ENCODE results near the gene CFAP410.
"Not testable (repeated sequence)": the region's sequence is repeated elsewhere in the genome, so short reads cannot be mapped to it uniquely, and the experiment has no call there.

The CFAP410 gene

GRCh38 chr21:44305691-44306090 lies 33.5 kb downstream of the CFAP410 start:
- DNase-seq (ENCODE audit: low read depth): no peak
- TF ChIP-seq MAX (IDR thresholded peaks at IDR 0.05; ENCODE audit: low read depth, low read length): no peak
- TF ChIP-seq CTCF (IDR thresholded peaks at IDR 0.05; ENCODE audit: low read depth, low read length): no peak
- TF ChIP-seq POLR2A (IDR thresholded peaks at IDR 0.05; ENCODE audit: extremely low read depth, insufficient read length): no peak
- no peak for TF ChIP-seq MYC (IDR thresholded peaks at IDR 0.05; ENCODE audit: low read depth, low read length)
- H3K4me3 ChIP-seq (ENCODE audit: low read depth, low read length): no peak overlapping the region

GRCh38 chr21:44304877-44305293 lies 34.3 kb downstream of the CFAP410 start:
- no peak overlapping the region for H3K4me3 ChIP-seq (ENCODE audit: low read depth, low read length)
- TF ChIP-seq MYC (IDR thresholded peaks at IDR 0.05; ENCODE audit: low read depth, low read length) (no peak), CTCF (IDR thresholded peaks at IDR 0.05; ENCODE audit: low read depth, low read length) (peak; percentile 55)
- DNase-seq (ENCODE audit: low read depth): peak; percentile 61

- no peak overlapping the region for H3K4me3 ChIP-seq (ENCODE audit: low read depth, low read length)
- TF ChIP-seq CTCF (IDR thresholded peaks at IDR 0.05; ENCODE audit: low read depth, low read length) (no peak), MAX (IDR thresholded peaks at IDR 0.05; ENCODE audit: low read depth, low read length) (no peak), POLR2A (IDR thresholded peaks at IDR 0.05; ENCODE audit: extremely low read depth, insufficient read length) (no peak), MYC (IDR thresholded peaks at IDR 0.05; ENCODE audit: low read depth, low read length) (no peak)
- no peak for DNase-seq (ENCODE audit: low read depth)
Measured at GRCh38 chr21:44304011-44304616, 35.1 kb downstream of the CFAP410 start.

GRCh38 chr21:44303490-44303981 lies 35.7 kb downstream of the CFAP410 start:
- TF ChIP-seq MYC (IDR thresholded peaks at IDR 0.05; ENCODE audit: low read depth, low read length): no peak
- no peak for TF ChIP-seq MAX (IDR thresholded peaks at IDR 0.05; ENCODE audit: low read depth, low read length)
- TF ChIP-seq CTCF (IDR thresholded peaks at IDR 0.05; ENCODE audit: low read depth, low read length): no peak
- TF ChIP-seq POLR2A (IDR thresholded peaks at IDR 0.05; ENCODE audit: extremely low read depth, insufficient read length): no peak
- DNase-seq (ENCODE audit: low read depth): no peak
- no peak overlapping the region for H3K4me3 ChIP-seq (ENCODE audit: low read depth, low read length)

GRCh38 chr21:44302573-44303401 lies 36.4 kb downstream of the CFAP410 start:
- H3K4me3 ChIP-seq (ENCODE audit: low read depth, low read length): not testable (repeated sequence)
- DNase-seq (ENCODE audit: low read depth): peak; percentile 60
- peak; percentile 31 for TF ChIP-seq CTCF (IDR thresholded peaks at IDR 0.05; ENCODE audit: low read depth, low read length)
